ENCODE measurements around the gene ADAMTS12. TPM values are rescaled to one million over a fixed set of nuclear protein-coding genes. Genes with fewer than 3 reads are reported as not detected.

ADAMTS12 gene
- total and polyA plus RNA-seq, 2 experiments from 2014 or later: 9.1 to 17.1 TPM

GRCh38 chr5:33488558-33489355, 403.0 kb downstream of the ADAMTS12 start (continued):
- no peak for TF ChIP-seq CTCF (conservative IDR thresholded peaks at IDR 0.05; ENCODE audit: low read depth in 2 of 2)
- TF ChIP-seq ETS1 (IDR thresholded peaks at IDR 0.05): no peak
- TF ChIP-seq EZH2 (IDR thresholded peaks at IDR 0.05; ENCODE audit: low read depth, unreplicated experiment): no peak

- H3K9me2 ChIP-seq (ENCODE audit: insufficient read depth): no peaks in the 10 kb centered on the region
- no peak for TF ChIP-seq ETS1 (IDR thresholded peaks at IDR 0.05)
- no peak for TF ChIP-seq CREB1 (CRISPR knock-in tag; IDR thresholded peaks at IDR 0.05; ENCODE audit: low read depth)
- TF ChIP-seq ZNF462 (CRISPR knock-in tag; IDR thresholded peaks at IDR 0.05): no peak
- TF ChIP-seq REST (IDR thresholded peaks at IDR 0.05; ENCODE audit: unreplicated experiment): no peak
- no peak for TF ChIP-seq ZNF331 (CRISPR knock-in tag; IDR thresholded peaks at IDR 0.05; ENCODE audit: low read depth)
- TF ChIP-seq EZH2phosphoT487 (IDR thresholded peaks at IDR 0.05; ENCODE audit: unreplicated experiment): no peak
- no peak for TF ChIP-seq EZH2 (IDR thresholded peaks at IDR 0.05; ENCODE audit: low read depth, unreplicated experiment)
These were observed 404.6 kb downstream of the ADAMTS12 start for GRCh38 chr5:33487236-33487635.

More at GRCh38 chr5:33487236-33487635, 404.6 kb downstream of the ADAMTS12 start:
- Histone ChIP-seq H3K27ac (ENCODE audit: low read depth) (no peak overlapping the region), H3K36me3 (ENCODE audit: insufficient read depth) (no peaks in the 10 kb centered on the region), H3K4me2 (no peak overlapping the region), H3K79me2 (replicated peaks; ENCODE audit: insufficient read depth) (no peaks in the 10 kb centered on the region), H3F3A (replicated peaks; ENCODE audit: low read depth) (no peaks in the 10 kb centered on the region; the same call in 1 of the 2 replicates), H3K27me3 (ENCODE audit: insufficient read depth) (no peaks in the 10 kb centered on the region), H3K4me1 (ENCODE audit: insufficient read depth) (peaks cover 11% of the 10 kb centered on the region), H4K20me1 (replicated peaks; ENCODE audit: insufficient read depth) (no peaks in the 10 kb centered on the region), H2AFZ (no peak overlapping the region), H3K4me3 (no peak overlapping the region)
- Mint-ChIP-seq H3K36me3 (ENCODE audit: low read depth) (peaks cover 19% of the 10 kb centered on the region), H3K27me3 (ENCODE audit: insufficient read depth, low read depth, poor library complexity) (no peaks in the 10 kb centered on the region), H3K9me3 (peaks cover 14% of the 10 kb centered on the region), H3K4me1 (peaks cover 24% of the 10 kb centered on the region), H3K27ac (no peak overlapping the region), H3K4me3 (no peak overlapping the region)
- DNase-seq (ENCODE audit: low spot score): no peak
- ATAC-seq: no peak

Measured in GM23338 (cell line).